ENCODE data around the gene SERGEF. TPM values are rescaled to one million over a fixed set of nuclear protein-coding genes. Genes with fewer than 3 reads are reported as not detected.
A peak's percentile ranks its signal among the peaks of the same experiment; 100 is the strongest.

The SERGEF gene
- total and polyA plus RNA-seq, 11 donors = 11.6 to 55.0 (median 22.1) TPM

GRCh38 chr11:17776212-17776875, 236.5 kb downstream of the SERGEF start:
- H3K4me3 ChIP-seq = no peak overlapping the region
- no peak for TF ChIP-seq CTCF (IDR thresholded peaks at IDR 0.05)
- no peak for TF ChIP-seq POLR2A (IDR thresholded peaks at IDR 0.05)
- DNase-seq = peak in 1 of 5 donors; percentile 1
- H3K4me1 ChIP-seq = no peaks in the 10 kb centered on the region
- no peaks in the 10 kb centered on the region for H3K36me3 ChIP-seq
- H3K9me3 ChIP-seq = no peaks in the 10 kb centered on the region
- ATAC-seq = no peak
- no peak overlapping the region for H3K27ac ChIP-seq
- H3K27me3 ChIP-seq = no peaks in the 10 kb centered on the region
- intact Hi-C loops (cut with DNase I) = loop anchor here in 1 of 10 donors (10.0 kb wide), 1 partner anchor 68 kb away; no protein-coding TSS in a partner anchor
- WGBS, 4 donors = 85 to 89% (median 87%) methylated on average over 15 of the region's 15 CpGs

- Histone ChIP-seq H3K27me3 (no peaks in the 10 kb centered on the region), H3K4me1 (no peaks in the 10 kb centered on the region), H3K4me3 (no peak overlapping the region), H3K9me3 (no peaks in the 10 kb centered on the region), H3K27ac (no peak overlapping the region), H3K36me3 (no peaks in the 10 kb centered on the region)
- intact Hi-C loops (cut with DNase I) = loop anchor here in 1 of 10 donors (10.0 kb wide), 1 partner anchor 69 kb away; no protein-coding TSS in a partner anchor
- no peak for TF ChIP-seq CTCF (IDR thresholded peaks at IDR 0.05)
- TF ChIP-seq POLR2A (IDR thresholded peaks at IDR 0.05) = no peak
- no peak for DNase-seq
- WGBS, 4 donors = 89 to 92% (median 90%) methylated on average over 11 to 18 of the region's 18 CpGs
- ATAC-seq = no peak
Measured at GRCh38 chr11:17775507-17776211, 237.2 kb downstream of the SERGEF start.

- Histone ChIP-seq H3K36me3 (no peaks in the 10 kb centered on the region), H3K27ac (no peak overlapping the region), H3K9me3 (no peaks in the 10 kb centered on the region), H3K4me3 (no peak overlapping the region), H3K4me1 (no peaks in the 10 kb centered on the region), H3K27me3 (no peaks in the 10 kb centered on the region)
- ATAC-seq = no peak
- intact Hi-C loops (cut with DNase I) = loop anchor here in 1 of 10 donors (10.0 kb wide), 1 partner anchor 70 kb away; no protein-coding TSS in a partner anchor
- no peak for TF ChIP-seq CTCF (IDR thresholded peaks at IDR 0.05)
- TF ChIP-seq POLR2A (IDR thresholded peaks at IDR 0.05) = no peak
- WGBS, 4 donors = 98 to 100% (median 99%) methylated on average over 2 to 3 of the region's 3 CpGs
- DNase-seq = no peak
Measured at GRCh38 chr11:17775035-17775348, 237.9 kb downstream of the SERGEF start.

GRCh38 chr11:17774232-17775034, 238.4 kb downstream of the SERGEF start:
- no peaks in the 10 kb centered on the region for H3K27me3 ChIP-seq
- DNase-seq = no peak
- H3K4me1 ChIP-seq = no peaks in the 10 kb centered on the region
- no peak overlapping the region for H3K27ac ChIP-seq
- H3K36me3 ChIP-seq = no peaks in the 10 kb centered on the region
- no peaks in the 10 kb centered on the region for H3K9me3 ChIP-seq
- 86 to 92% (median 88%) methylated on average over 12 of the region's 12 CpGs for WGBS, 4 donors
- intact Hi-C loops (cut with DNase I) = loop anchor here in 1 of 10 donors (10.0 kb wide), 1 partner anchor 70 kb away; no protein-coding TSS in a partner anchor
- no peak overlapping the region for H3K4me3 ChIP-seq
- TF ChIP-seq POLR2A (IDR thresholded peaks at IDR 0.05) (no peak), CTCF (IDR thresholded peaks at IDR 0.05) (no peak)
- no peak for ATAC-seq

All from heart left ventricle (tissue), 16 donors.